Vagina (tissue), 2 donors: ENCODE data around the gene UNC13A. TPM values are rescaled to one million over a fixed set of nuclear protein-coding genes. Genes with fewer than 3 reads are reported as not detected.

ENCODE experiments used
- DNase-seq, 2 donors: peaks; one replicate each; pipeline ENCODE4 v3.0.0-alpha.2; 2017; ENCODE audit errors: extremely low spot score in 2 of 2
- H3K27ac ChIP-seq: fragments of 200-600 bp; sonication (generic); one replicate; pipeline ENCODE4 v1.5.1; 2019
- H3K27me3 ChIP-seq: fragments of 200-600 bp; sonication (generic); one replicate; pipeline ENCODE4 v1.5.1; 2019
- H3K36me3 ChIP-seq, 2 donors: fragments of 200-600 bp; sonication (generic); one replicate each; pipeline ENCODE4 v1.5.1; 2017 to 2019
- H3K4me1 ChIP-seq: fragments of 200-600 bp; sonication (generic); one replicate; pipeline ENCODE4 v1.5.1; 2019
- H3K4me3 ChIP-seq, 2 donors: fragments of 200-600 bp; sonication (generic); 1 replicate in 1 of 2; 2 replicates in 1 of 2; pipeline ENCODE4 v1.5.1; 2016 to 2019
- H3K9me3 ChIP-seq: fragments of 200-600 bp; sonication (generic); one replicate; pipeline ENCODE4 v1.5.1; 2019
- POLR2A ChIP-seq, 2 donors: fragments of 450-650 bp; IDR thresholded peaks; one replicate each; pipeline ENCODE4 v1.6.1; 2017; ENCODE audit warnings: antibody characterized with exemption in 2 of 2, mild to moderate bottlenecking in 2 of 2, moderate library complexity in 2 of 2
- POLR2AphosphoS5 ChIP-seq, 2 donors: sonication (generic); formaldehyde crosslinking; IDR thresholded peaks; one replicate each; pipeline ENCODE4 v1.9.0; 2017; ENCODE audit warnings: antibody characterized with exemption in 2 of 2, mild to moderate bottlenecking in 2 of 2, low read depth in 1 of 2; ENCODE audit not compliant: insufficient read depth in 1 of 2
- intact Hi-C: fragments of 100-400 bp; cut with DNase I; formaldehyde crosslinking; loops from one replicate; pipeline ENCODE4 v1.15.1; 2023
- total RNA-seq: library from RNA; depleted of rRNA; stranded (reverse); fragments of >200 nt; gene quantifications from one replicate; pipeline ENCODE4 v1.2.3, GENCODE V29; 2016
- TF ChIP-seq, protein P1 (sequence below), 3 experiments: fragments of 450-650 bp in 2 of 3; fragments of 200-600 bp in 1 of 3; sonication (generic) in 1 of 3; IDR thresholded peaks; one replicate each; pipeline ENCODE4 v1.5.1; 2017 to 2019; ENCODE audit warnings: antibody characterized with exemption in 3 of 3, mild to moderate bottlenecking in 2 of 3, moderate library complexity in 2 of 3

The UNC13A gene
- total RNA-seq, 1 donor from 2014 or later = 0.49 TPM

DNA sequence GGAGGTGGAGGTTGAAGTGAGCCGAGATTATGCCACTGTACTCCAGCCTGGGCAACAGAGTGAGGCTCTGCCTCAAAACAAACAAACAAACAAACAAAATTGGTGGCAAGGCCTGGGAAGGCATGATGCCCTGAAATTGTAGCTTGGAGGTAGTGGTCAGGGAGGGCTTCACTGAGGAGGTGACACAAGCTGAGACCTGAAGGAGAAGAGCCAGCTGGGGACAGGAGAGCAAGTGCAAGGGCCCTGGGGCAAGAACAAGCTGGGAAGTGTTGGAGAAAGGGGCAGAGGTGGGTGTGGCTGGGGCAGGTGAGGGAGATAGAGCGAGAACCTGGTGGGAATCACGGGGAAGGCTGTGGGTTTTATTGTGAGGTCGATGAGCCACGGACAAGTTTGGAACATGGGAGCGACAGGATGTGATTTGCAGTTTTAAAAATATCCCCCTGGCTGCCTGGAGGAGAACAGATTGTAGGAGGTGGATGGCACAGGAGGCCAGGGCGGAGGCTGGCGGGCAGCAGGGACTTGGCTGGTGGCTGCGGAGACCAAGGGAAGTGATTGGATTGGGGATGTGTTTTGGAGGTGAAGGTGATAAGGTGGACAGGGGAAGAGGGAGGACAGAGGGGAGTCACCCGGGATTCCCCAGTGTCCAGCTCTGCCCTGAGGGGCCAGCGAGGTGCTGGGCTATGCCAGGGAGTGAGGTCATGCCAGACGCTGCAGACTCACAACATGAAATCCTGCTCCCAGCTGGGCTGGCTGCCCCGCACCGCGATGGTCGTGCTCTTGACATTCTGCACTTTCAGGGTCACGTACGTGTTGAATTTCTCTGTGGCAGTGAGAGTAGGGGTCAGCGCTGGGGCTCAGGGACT is 14.0 kb downstream of the UNC13A start:
- Histone ChIP-seq H3K4me1 (no peaks in the 10 kb centered on the region), H3K36me3 (no peaks in the 10 kb centered on the region), H3K27me3 (no peaks in the 10 kb centered on the region), H3K4me3 (no peak overlapping the region), H3K27ac (no peak overlapping the region), H3K9me3 (no peaks in the 10 kb centered on the region)
- TF ChIP-seq POLR2AphosphoS5 (IDR thresholded peaks at IDR 0.05; ENCODE audit: insufficient read depth in 1 of 2, low read depth in 1 of 2) (no peak), POLR2A (IDR thresholded peaks at IDR 0.05) (no peak)
- TF ChIP-seq, protein P1, sequence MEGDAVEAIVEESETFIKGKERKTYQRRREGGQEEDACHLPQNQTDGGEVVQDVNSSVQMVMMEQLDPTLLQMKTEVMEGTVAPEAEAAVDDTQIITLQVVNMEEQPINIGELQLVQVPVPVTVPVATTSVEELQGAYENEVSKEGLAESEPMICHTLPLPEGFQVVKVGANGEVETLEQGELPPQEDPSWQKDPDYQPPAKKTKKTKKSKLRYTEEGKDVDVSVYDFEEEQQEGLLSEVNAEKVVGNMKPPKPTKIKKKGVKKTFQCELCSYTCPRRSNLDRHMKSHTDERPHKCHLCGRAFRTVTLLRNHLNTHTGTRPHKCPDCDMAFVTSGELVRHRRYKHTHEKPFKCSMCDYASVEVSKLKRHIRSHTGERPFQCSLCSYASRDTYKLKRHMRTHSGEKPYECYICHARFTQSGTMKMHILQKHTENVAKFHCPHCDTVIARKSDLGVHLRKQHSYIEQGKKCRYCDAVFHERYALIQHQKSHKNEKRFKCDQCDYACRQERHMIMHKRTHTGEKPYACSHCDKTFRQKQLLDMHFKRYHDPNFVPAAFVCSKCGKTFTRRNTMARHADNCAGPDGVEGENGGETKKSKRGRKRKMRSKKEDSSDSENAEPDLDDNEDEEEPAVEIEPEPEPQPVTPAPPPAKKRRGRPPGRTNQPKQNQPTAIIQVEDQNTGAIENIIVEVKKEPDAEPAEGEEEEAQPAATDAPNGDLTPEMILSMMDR (IDR thresholded peaks at IDR 0.05) = no peak
- DNase-seq = no peak
- intact Hi-C loops = no loop called here

GRCh38 chr19:17671906-17672305 is 16.2 kb downstream of the UNC13A start:
- Histone ChIP-seq H3K9me3 (no peaks in the 10 kb centered on the region), H3K27ac (no peak overlapping the region), H3K4me1 (no peaks in the 10 kb centered on the region), H3K4me3 (no peak overlapping the region), H3K36me3 (no peaks in the 10 kb centered on the region), H3K27me3 (no peaks in the 10 kb centered on the region)
- intact Hi-C loops = no loop called here
- no peak for TF ChIP-seq POLR2AphosphoS5 (IDR thresholded peaks at IDR 0.05; ENCODE audit: insufficient read depth in 1 of 2, low read depth in 1 of 2)
- no peak for DNase-seq

- Histone ChIP-seq H3K36me3 (no peaks in the 10 kb centered on the region), H3K4me3 (no peak overlapping the region), H3K27ac (no peak overlapping the region), H3K27me3 (no peaks in the 10 kb centered on the region), H3K4me1 (no peaks in the 10 kb centered on the region), H3K9me3 (no peaks in the 10 kb centered on the region)
- TF ChIP-seq, protein P1 (IDR thresholded peaks at IDR 0.05) = no peak
- no peak for TF ChIP-seq POLR2A (IDR thresholded peaks at IDR 0.05)
- TF ChIP-seq POLR2AphosphoS5 (IDR thresholded peaks at IDR 0.05; ENCODE audit: insufficient read depth in 1 of 2, low read depth in 1 of 2) = no peak
- DNase-seq = no peak
- intact Hi-C loops = no loop called here
These were observed 18.7 kb downstream of the UNC13A start for GRCh38 chr19:17669419-17669818.

DNA sequence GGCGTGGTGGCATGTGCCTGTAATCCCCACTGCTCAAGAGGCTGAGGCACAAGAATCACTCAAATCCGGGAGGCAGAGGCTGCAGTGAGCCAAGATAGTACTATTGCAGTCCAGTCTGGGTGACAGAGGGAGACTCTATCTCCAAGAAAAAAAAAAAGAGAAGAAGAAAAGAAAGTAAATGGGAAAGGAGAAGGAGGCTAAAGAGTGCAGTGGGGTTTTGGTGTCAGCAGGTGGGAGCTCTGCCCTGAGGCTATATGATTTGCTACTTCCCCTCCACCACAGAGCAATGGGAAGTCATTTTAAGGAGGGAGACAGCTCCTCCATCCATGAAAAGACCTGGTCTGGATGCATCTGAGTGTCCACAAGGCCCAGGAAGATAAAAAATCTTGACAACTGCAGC is 23.1 kb downstream of the UNC13A start:
- H3K27me3 ChIP-seq = no peaks in the 10 kb centered on the region
- TF ChIP-seq POLR2AphosphoS5 (IDR thresholded peaks at IDR 0.05; ENCODE audit: insufficient read depth in 1 of 2, low read depth in 1 of 2) (no peak), POLR2A (IDR thresholded peaks at IDR 0.05) (no peak)
- TF ChIP-seq, protein P1 (IDR thresholded peaks at IDR 0.05) = no peak
- H3K36me3 ChIP-seq = no peaks in the 10 kb centered on the region
- H3K4me1 ChIP-seq = no peaks in the 10 kb centered on the region
- no peak for DNase-seq
- H3K9me3 ChIP-seq = no peaks in the 10 kb centered on the region
- intact Hi-C loops = no loop called here
- no peak overlapping the region for H3K27ac ChIP-seq
- no peak overlapping the region for H3K4me3 ChIP-seq

DNA sequence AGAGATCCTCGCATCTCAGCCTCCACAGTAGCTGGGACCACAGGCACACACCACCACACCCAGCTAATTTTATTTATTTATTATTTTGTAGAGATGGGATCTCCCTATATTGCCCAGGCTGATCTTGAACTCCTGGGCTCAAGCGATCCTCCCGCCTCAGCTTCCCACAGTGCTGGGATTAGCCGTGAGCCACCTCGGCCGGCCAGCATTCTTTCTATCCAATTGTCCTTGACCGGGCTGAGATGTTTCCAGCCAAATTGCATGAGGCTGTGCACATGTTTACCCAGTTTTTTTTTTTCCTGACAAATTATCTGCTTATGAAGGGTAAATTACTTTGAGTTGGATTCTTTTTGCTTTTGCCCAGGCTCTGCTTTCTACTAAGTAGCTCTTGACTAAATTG is 28.2 kb downstream of the UNC13A start:
- H3K27ac ChIP-seq = no peak overlapping the region
- intact Hi-C loops = no loop called here

More for the DNA sequence above, 28.2 kb downstream of the UNC13A start:
- DNase-seq = no peak
- Histone ChIP-seq H3K9me3 (no peaks in the 10 kb centered on the region), H3K36me3 (no peaks in the 10 kb centered on the region), H3K4me1 (no peaks in the 10 kb centered on the region), H3K27me3 (no peaks in the 10 kb centered on the region), H3K4me3 (no peak overlapping the region)
- TF ChIP-seq POLR2A (IDR thresholded peaks at IDR 0.05) (no peak), POLR2AphosphoS5 (IDR thresholded peaks at IDR 0.05; ENCODE audit: insufficient read depth in 1 of 2, low read depth in 1 of 2) (no peak)
- TF ChIP-seq, protein P1 (IDR thresholded peaks at IDR 0.05) = no peak
